ENCODE measurements around the gene NCAM1. TPM values are rescaled to one million over a fixed set of nuclear protein-coding genes. Genes with fewer than 3 reads are reported as not detected.
A peak's percentile ranks its signal among the peaks of the same experiment; 100 is the strongest.

Gene NCAM1
- total and polyA plus RNA-seq, 12 donors, result 38.7 to 181 (median 111) TPM

DNA sequence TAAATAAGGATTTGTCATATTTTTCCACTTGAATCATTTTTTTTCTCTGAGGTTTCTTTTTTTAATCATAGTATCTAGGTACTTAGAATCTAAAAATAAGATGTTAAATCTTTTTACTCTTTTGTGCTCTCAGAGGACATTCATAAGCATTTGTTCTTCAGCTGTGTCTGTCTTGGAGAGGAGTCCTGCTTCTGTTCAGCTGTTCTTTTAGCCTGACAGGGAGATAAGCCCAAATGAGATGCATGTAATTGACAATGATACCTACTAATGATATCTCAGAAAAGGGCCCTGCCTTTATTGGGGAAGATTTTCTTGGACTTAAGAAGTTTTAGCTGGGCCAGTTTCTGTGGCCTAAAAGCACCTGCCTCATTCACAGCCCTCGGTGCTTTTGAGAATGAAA, 156.9 kb downstream of the NCAM1 start:
- no peak overlapping the region for H3K27ac ChIP-seq
- 81 to 90% (median 87%) methylated on average over 1 of the region's 1 CpG for WGBS, 4 donors
- intact Hi-C loops (cut with DNase I), result loop anchor here in 1 of 2 donors (10.0 kb wide), 2 partner anchors 157 to 533 kb away; no protein-coding TSS in a partner anchor
- no peaks in the 10 kb centered on the region for H3K27me3 ChIP-seq
- DNase-seq, result no peak
- H3K4me1 ChIP-seq (replicated peaks in 1 of 2), result peaks cover 12 to 44% of the 10 kb centered on the region in 2 donors
- no peak overlapping the region for H3K4me3 ChIP-seq
- no peaks in the 10 kb centered on the region for H3K36me3 ChIP-seq (replicated peaks in 1 of 2)
- no peaks in the 10 kb centered on the region for H3K9me3 ChIP-seq (replicated peaks in 1 of 3)
- TF ChIP-seq, protein P1, sequence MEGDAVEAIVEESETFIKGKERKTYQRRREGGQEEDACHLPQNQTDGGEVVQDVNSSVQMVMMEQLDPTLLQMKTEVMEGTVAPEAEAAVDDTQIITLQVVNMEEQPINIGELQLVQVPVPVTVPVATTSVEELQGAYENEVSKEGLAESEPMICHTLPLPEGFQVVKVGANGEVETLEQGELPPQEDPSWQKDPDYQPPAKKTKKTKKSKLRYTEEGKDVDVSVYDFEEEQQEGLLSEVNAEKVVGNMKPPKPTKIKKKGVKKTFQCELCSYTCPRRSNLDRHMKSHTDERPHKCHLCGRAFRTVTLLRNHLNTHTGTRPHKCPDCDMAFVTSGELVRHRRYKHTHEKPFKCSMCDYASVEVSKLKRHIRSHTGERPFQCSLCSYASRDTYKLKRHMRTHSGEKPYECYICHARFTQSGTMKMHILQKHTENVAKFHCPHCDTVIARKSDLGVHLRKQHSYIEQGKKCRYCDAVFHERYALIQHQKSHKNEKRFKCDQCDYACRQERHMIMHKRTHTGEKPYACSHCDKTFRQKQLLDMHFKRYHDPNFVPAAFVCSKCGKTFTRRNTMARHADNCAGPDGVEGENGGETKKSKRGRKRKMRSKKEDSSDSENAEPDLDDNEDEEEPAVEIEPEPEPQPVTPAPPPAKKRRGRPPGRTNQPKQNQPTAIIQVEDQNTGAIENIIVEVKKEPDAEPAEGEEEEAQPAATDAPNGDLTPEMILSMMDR (IDR thresholded peaks at IDR 0.05), result no peak
- TF ChIP-seq POLR2A (IDR thresholded peaks at IDR 0.05), result no peak

DNA sequence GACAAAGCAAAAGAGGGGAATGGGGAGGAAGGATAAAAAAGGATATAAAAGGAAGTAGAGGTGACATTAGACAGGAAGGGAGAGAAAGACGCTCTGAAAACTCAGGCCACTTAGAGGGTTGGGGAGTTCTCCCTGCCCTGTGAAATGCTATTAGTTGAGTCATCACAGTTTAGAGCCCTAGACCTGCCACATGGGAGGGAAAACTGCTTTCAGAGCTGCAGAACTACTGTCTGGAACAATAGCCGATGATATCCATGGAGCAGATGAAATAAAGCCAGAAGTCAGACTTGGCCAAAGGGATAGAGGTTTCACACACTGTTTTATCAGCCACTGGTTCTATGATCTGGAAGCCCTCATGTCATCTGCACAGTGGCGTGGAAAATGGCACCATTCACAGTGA, 157.9 kb downstream of the NCAM1 start:
- peaks cover 12 to 37% of the 10 kb centered on the region in 2 donors for H3K4me1 ChIP-seq (replicated peaks in 1 of 2)
- H3K9me3 ChIP-seq (replicated peaks in 1 of 3), result no peaks in the 10 kb centered on the region
- 59 to 68% (median 63%) methylated on average over 3 of the region's 3 CpGs for WGBS, 4 donors
- DNase-seq, result peak in 2 of 7 donors; percentile 30 to 70
- H3K27ac ChIP-seq, result no peak overlapping the region
- no peaks in the 10 kb centered on the region for H3K27me3 ChIP-seq
- intact Hi-C loops (cut with DNase I), result loop anchor here in 1 of 2 donors (10.0 kb wide), 2 partner anchors 156 to 534 kb away; no protein-coding TSS in a partner anchor
- no peak for TF ChIP-seq POLR2A (IDR thresholded peaks at IDR 0.05)
- H3K4me3 ChIP-seq, result no peak overlapping the region
- H3K36me3 ChIP-seq (replicated peaks in 1 of 2), result no peaks in the 10 kb centered on the region

DNA sequence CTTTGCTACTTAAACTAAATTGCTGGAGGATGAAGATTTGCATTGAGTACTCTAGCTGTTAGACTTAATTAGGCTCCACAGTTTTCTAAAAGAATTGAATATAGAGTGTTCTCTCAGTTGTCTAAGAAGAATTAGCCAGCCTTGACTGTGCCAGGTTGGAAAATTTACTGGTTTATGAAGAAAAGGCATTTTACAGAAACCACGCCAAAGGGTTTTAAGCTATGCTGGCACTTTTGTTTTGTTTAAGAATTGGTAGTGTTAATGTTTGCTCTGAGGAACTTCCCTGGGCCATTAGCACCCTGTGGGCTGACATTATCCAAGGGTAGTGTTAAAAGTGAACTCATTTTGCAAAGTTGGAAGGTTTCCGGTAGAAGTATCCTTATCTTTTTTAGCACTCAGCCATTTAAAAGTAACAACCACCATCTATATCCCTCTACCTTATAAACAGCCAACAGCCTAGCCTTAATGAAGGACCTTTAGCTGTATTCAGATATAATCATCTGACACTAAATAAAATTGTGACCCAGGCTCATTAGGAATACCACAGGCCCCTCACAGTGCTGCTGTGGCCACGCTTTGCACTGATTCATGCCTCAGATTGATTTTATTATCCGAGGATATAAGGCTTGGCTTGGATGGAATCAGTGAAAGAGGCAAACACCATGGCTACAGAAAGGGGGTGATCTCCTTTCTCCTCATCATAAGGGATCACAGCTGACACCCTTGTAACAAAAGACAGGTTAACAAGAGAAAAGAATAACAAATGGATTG, 158.9 kb downstream of the NCAM1 start:
- 82 to 91% (median 87%) methylated on average over 4 of the region's 4 CpGs for WGBS, 4 donors
- TF ChIP-seq, protein P1 (IDR thresholded peaks at IDR 0.05), result no peak
- TF ChIP-seq POLR2A (IDR thresholded peaks at IDR 0.05), result no peak
- no peak for DNase-seq
- Histone ChIP-seq H3K4me1 (replicated peaks in 1 of 2) (peaks cover 12 to 31% of the 10 kb centered on the region in 2 donors), H3K27me3 (no peaks in the 10 kb centered on the region), H3K9me3 (replicated peaks in 1 of 3) (no peaks in the 10 kb centered on the region), H3K27ac (no peak overlapping the region), H3K36me3 (replicated peaks in 1 of 2) (no peaks in the 10 kb centered on the region), H3K4me3 (no peak overlapping the region)
- intact Hi-C loops (cut with DNase I), result loop anchor here in 1 of 2 donors (10.0 kb wide), 2 partner anchors 155 to 535 kb away; no protein-coding TSS in a partner anchor

DNA sequence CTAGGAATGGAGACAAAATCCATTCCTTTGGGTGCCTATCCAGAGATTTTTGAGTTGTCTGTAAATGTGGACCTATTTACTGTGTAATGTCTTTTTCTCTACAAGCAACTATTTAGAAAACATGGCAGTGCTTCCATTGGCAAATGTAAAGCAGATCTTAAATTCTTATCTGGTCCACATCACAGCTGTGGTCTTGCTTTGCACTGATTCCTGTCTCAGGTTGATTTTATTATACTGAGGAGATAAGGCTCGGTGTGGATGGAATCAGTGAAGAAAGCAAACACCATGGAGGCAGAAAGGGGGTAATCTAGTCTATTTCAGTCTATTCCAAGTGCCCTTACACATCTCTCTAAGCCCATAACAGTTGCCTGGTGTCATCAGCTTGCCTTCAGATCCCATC, 160.5 kb downstream of the NCAM1 start:
- H3K9me3 ChIP-seq (replicated peaks in 1 of 3), result no peaks in the 10 kb centered on the region
- no peaks in the 10 kb centered on the region for H3K36me3 ChIP-seq (replicated peaks in 1 of 2)
- no peak overlapping the region for H3K27ac ChIP-seq
- TF ChIP-seq, protein P1 (IDR thresholded peaks at IDR 0.05), result no peak
- TF ChIP-seq POLR2A (IDR thresholded peaks at IDR 0.05), result no peak
- intact Hi-C loops (cut with DNase I), result no loop called here
- H3K27me3 ChIP-seq, result no peaks in the 10 kb centered on the region
- WGBS, 4 donors, result 71 to 94% (median 79%) methylated on average over 1 of the region's 1 CpG
- no peak for DNase-seq
- no peak overlapping the region for H3K4me3 ChIP-seq
- H3K4me1 ChIP-seq (replicated peaks in 1 of 2), result peaks cover 9 to 28% of the 10 kb centered on the region in 2 donors
